Fibroblast of villous mesenchyme (primary cell): ENCODE measurements around the gene EFTUD2. TPM values are rescaled to one million over a fixed set of nuclear protein-coding genes. Genes with fewer than 3 reads are reported as not detected.

Experiments used
- DNase-seq: peaks from one replicate; pipeline ENCODE4 v3.0.0-alpha.2; 2010; ENCODE audit warnings: low read depth
- H3K4me3 ChIP-seq: 2 replicates; pipeline ENCODE4 v1.5.1; 2011; ENCODE audit warnings: low read depth, mild to moderate bottlenecking, low read length
- total RNA-seq: library from RNA; depleted of rRNA; stranded (reverse); fragments of >200 nt; gene quantifications from 2 replicates; pipeline ENCODE4 v1.2.3, GENCODE V29; 2012
- TF ChIP-seq, protein P1 (sequence below): IDR thresholded peaks from 2 replicates; pipeline ENCODE4 v1.5.1; 2012; ENCODE audit warnings: low read depth, mild to moderate bottlenecking, low read length; ENCODE audit not compliant: insufficient read depth

Gene EFTUD2
- total RNA-seq, 1 donor = 75.6 TPM

DNA sequence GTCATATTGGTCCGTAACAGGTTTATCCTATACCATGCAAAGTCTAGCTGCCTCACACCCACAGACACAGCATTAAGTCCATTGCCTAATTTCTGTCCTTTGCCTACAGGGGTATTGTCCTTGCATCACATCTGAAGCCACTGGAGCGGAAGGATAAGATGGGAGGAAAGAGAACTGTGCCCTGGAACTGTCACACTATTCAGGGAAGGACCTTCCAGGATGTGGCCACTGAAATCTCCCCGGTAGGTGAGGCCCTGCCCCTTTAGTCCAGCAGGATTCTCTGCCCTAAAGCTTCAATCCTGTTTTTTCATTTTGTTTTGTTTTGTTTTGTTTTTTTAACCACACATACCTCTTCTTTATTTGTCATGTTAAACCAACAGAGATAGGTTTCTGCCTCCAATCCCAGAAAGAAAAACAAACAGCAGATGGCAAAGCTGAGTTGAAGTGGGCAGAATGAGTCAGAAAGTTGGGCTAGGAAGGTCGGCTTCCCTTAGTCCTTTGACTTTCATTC is 2.2 kb upstream of the EFTUD2 start:
- DNase-seq = peak; percentile 55
- H3K4me3 ChIP-seq = no peak overlapping the region
- TF ChIP-seq, protein P1, sequence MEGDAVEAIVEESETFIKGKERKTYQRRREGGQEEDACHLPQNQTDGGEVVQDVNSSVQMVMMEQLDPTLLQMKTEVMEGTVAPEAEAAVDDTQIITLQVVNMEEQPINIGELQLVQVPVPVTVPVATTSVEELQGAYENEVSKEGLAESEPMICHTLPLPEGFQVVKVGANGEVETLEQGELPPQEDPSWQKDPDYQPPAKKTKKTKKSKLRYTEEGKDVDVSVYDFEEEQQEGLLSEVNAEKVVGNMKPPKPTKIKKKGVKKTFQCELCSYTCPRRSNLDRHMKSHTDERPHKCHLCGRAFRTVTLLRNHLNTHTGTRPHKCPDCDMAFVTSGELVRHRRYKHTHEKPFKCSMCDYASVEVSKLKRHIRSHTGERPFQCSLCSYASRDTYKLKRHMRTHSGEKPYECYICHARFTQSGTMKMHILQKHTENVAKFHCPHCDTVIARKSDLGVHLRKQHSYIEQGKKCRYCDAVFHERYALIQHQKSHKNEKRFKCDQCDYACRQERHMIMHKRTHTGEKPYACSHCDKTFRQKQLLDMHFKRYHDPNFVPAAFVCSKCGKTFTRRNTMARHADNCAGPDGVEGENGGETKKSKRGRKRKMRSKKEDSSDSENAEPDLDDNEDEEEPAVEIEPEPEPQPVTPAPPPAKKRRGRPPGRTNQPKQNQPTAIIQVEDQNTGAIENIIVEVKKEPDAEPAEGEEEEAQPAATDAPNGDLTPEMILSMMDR = peak; percentile 32

DNA sequence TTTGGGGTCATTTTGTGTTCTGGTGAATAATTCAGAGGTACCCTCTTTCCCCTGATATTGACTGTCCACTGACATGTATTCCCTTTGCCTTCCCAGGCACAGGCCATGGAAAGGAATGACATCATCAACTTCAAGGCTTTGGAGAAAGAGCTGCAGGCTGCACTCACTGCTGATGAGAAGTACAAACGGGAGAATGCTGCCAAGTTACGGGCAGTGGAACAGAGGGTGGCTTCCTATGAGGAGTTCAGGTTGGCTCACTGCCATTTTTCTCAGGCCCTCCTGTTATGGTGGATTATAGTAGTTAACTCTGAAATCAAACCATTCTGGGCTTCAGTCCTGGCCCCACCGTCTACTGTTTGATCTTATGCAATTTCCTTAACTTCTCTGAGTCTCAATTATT is 1.6 kb upstream of the EFTUD2 start:
- H3K4me3 ChIP-seq = no peak overlapping the region
- peak; percentile 63 for DNase-seq
- TF ChIP-seq, protein P1 = no peak

DNA sequence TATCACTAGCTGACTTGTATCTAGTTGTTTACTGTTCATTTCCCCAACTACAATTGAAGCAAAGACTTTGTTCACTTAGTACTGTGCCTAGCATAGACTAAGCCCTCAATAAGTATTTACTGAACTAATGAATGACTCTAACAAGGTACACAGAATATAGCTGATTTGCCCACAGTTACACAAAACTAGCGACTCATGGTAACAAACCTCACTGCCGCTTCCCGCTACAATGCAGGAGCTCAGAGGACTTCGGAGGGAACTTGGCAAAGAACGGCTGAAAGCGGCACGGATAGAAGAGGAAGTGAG is 524 bp downstream of the EFTUD2 start:
- H3K4me3 ChIP-seq = peak overlapping the region; percentile 92
- TF ChIP-seq, protein P1 = no peak
- DNase-seq = no peak

- DNase-seq = no peak
- TF ChIP-seq, protein P1 = no peak
- no peak overlapping the region for H3K4me3 ChIP-seq
These were observed 4.6 kb downstream of the EFTUD2 start for GRCh38 chr17:44894642-44895041.

DNA sequence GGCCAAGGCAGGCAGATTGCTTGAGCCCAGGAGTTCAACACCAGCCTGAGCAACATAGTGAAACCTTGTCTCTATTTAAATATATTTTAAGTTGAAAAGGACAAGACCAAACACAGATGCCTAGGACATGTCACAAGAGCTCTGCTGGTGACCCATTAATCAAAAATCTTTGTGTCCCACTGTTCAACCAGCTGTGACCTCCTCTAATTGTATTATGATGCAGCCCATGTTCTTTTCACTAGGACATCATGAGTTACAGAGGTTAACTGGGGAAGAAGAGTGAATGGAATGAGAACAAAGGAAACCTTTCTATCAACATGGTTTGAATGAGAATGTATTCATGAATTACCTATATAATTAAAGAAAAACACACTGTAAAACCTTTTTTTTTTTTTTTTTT is 7.0 kb downstream of the EFTUD2 start:
- no peak overlapping the region for H3K4me3 ChIP-seq
- TF ChIP-seq, protein P1 = no peak
- no peak for DNase-seq

DNA sequence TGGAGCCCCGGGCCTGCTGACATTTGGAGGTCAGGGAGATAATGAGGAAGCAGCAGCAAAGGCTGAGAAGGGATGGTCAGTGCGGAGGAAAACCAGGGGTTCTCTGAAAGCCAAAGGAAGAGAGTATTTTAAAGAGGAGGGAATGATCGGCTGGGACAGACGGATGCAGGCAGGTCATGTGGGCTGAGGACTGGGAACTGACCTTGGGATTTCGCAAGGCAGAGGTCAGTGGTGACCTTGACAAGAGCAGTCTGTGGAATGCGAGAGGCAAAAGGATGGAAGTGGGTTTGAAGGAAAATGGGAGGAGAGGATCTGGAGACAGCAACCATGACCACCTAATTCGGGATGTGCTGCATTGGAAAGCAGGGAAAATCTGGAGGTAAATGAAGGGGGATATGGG is 10.2 kb downstream of the EFTUD2 start:
- TF ChIP-seq, protein P1 = no peak
- H3K4me3 ChIP-seq = no peak overlapping the region
- DNase-seq = no peak
